Measurements from ENCODE around the gene LDLRAD3.
A peak's percentile ranks its signal among the peaks of the same experiment; 100 is the strongest.
"Not testable (repeated sequence)": the region's sequence is repeated elsewhere in the genome, so short reads cannot be mapped to it uniquely, and the experiment has no call there.

The LDLRAD3 gene

GRCh38 chr11:35943713-35944502 is at the start of gene LDLRAD3:
Gene LDLRAD3 (plus strand): TSS chr11:35944062. CDS start chr11:35944099, 37 bp downstream.
- DNase-seq, result peak; percentile 76 to 80

- no peak for DNase-seq
These were observed 46.8 kb upstream of the LDLRAD3 start for GRCh38 chr11:35897019-35897418.

GRCh38 chr11:35902961-35903360 is 40.9 kb upstream of the LDLRAD3 start:
- DNase-seq, result no peak

DNA sequence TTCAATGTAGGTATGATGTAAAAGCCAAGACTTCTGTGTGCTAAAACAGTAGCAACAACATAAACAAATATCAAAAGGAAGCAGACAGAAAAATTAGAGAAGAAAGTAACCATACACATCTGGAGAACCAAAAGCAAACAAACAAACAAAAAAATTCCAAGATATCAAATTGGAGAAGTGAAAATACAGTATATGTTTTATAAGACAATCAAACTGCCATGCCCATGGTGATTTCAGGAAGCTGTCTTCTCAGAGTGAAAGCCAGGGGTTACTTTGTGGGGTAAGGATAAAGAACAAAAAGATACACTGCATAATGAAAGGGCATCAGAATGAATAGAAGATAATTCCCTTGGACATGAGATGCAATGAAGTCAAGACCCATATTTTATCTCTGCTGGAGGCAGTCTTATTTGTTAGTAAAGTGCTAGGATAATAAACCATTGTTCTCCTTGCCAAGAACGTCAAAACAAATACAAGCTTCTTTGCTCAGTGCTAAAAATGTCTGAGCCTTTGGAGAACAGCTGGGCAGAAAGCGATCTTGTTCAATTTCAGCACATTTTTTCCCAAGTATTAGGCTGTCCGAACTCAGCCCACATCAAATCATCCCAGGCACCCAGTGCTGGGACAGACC is 38.1 kb upstream of the LDLRAD3 start:
- no peak for DNase-seq

- no peak for DNase-seq
These were observed 37.6 kb upstream of the LDLRAD3 start for GRCh38 chr11:35906277-35906661.

DNA sequence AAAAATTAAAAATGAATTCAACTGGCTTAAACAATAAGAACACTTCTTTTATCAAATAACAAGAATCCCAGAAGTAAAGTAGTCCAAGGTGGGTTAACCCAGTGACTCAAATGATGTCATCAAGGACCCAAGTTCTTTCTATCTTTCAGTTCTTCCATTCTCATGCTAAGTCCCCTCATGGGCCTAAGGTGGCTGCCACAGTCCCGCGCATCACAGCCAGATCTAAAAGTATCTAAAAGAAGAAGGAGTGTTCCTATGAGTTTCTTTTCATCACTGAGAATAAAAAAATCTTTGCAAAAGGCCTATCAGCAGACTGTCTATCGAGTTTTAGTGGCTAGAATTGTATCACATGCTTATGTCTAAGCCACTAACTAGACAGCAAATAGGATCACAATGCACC is 37.2 kb upstream of the LDLRAD3 start:
- no peak for DNase-seq

GRCh38 chr11:35907648-35908431 is 36.0 kb upstream of the LDLRAD3 start:
- peak; percentile 16 to 22 for DNase-seq

DNA sequence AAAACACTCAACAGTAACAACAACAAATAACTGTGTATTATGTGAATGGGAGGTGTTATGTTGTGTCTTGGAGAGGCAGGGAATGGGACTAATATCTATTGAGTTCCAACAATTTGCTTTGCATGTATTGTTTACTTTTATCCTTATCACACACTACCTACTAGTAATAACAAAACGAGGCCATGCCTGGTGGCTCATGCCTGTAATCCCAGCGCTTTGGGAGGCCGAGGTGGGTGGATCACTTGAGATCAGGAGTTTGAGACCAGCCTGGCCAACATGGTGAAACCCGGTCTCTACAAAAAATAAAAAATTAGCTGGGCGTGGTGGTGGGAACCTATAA is 35.5 kb upstream of the LDLRAD3 start:
- not testable (repeated sequence) for DNase-seq

GRCh38 chr11:35909511-35910265 is 34.2 kb upstream of the LDLRAD3 start:
- no peak for DNase-seq

DNA sequence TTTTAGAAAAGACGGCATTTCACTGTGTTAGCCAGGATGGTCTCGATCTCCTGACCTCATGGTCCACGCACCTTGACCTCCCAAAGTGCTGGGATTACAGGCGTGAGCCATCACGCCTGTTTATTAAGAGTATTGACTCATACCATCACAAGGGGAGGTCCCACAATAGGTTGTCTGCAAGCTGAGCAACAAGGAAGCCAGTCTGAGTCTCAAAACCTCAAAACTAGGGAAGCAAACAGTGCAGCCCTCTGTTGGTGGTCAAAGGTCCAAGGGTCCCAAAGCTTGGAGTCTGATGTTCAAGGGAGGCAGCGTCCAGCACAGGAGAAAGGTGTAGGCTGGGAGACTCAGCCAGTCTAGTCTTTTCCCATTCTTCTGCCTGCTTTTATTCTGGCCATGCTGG is 32.8 kb upstream of the LDLRAD3 start:
- no peak for DNase-seq

- DNase-seq, result no peak
These were observed 32.2 kb upstream of the LDLRAD3 start for GRCh38 chr11:35911616-35912165.

GRCh38 chr11:35912436-35912835 is 31.4 kb upstream of the LDLRAD3 start:
- DNase-seq, result not testable (repeated sequence)

- no peak for DNase-seq
These were observed 30.8 kb upstream of the LDLRAD3 start for GRCh38 chr11:35912883-35913624.

DNA sequence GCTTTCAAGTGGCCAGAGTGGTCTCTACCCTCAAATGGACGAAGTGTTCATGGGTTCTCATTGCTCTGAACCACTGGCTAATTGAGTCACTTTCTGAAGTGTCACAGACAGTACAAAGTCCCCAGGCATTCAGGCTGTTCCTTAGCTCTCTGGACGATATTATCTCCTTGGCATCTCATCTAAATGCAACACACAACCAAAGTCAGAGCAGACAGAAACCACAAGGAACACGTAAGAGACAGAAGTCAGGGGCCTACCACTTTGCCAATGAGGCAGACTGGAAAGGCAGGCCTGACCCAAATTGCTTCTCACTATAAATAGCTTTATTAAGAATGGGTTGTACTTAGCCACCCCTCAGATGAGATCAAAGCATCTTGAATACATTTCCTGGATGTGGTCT is 29.0 kb upstream of the LDLRAD3 start:
- no peak for DNase-seq

DNA sequence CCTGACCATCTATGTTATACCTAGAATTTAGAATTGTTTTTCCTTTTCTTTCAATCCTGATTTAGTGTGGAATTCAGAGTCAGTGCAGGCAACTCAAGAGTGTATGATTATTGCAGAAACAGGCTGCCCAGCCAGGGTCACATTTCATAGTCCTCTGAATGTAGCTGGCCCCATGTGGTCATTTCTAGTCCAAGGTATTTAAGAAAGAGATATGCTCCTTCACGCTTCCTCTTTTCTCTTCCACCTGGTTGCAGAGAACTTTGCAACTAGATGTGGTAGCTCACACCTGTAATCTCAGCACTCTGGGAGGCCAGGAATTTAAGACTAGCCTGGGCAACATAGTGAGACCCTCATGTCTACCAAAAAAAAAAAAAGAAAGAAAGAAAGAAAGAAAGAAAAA is 27.6 kb upstream of the LDLRAD3 start:
- no peak for DNase-seq

GRCh38 chr11:35917676-35918075 is 26.2 kb upstream of the LDLRAD3 start:
- no peak for DNase-seq

DNA sequence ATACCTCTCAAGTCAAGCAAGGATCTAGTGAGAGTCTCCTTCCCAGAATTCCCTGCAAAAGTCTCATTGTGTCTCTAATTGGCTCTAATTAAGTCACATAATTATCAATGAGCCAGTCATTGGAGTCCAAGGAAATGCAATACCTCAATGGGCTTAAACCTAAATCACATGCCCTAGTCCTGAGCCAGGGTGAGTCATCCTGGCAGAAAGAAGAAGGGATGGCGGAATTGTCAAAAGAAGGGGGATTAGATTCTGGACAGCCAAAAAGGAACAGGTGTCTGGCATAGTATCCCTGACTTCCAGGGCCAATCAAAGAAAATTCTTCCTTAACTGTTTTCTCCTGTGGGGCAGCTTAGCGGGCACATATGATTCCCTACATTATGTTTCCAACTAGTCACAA is 25.1 kb upstream of the LDLRAD3 start:
- no peak for DNase-seq

DNA sequence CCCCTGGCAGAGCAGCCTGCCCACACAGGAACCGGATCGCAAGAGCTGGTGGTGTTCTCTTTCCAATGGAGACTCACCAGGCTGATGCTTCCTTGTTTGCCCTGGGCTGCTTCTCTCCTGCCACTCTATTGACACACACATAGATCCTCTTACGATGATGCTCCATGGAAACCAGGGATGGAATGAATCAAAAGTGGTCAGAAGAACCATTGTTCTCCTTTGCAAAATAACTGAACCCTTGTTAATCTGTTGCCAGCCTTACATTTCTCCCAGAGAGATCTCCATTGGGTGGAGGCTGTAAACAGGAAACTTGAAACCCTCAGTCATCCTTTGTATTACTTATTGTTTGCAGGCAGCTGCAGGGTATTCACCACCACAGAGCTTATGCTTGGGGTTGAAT is 24.6 kb upstream of the LDLRAD3 start:
- DNase-seq, result no peak

- no peak for DNase-seq
These were observed 20.4 kb upstream of the LDLRAD3 start for GRCh38 chr11:35923452-35923851.

DNA sequence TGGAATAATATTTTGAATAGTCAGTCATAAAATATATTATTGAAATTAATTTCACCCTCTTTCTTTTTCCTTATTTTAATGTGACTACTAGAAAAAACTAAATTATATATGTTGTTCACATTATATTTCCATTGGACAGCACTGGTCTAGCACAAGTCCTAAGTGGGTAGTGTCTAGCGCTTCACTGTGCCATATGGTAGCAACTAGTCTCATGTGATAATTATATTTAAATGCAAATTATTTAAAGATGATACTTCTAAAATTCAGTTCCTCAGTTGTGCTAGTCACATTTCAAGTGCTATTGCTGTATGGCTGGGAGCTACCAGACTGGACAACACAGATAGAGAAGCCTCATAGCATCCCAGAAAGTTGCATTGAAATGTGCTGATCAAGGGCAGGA is 19.1 kb upstream of the LDLRAD3 start:
- no peak for DNase-seq

- DNase-seq, result no peak
These were observed 16.8 kb upstream of the LDLRAD3 start for GRCh38 chr11:35927104-35927503.

DNA sequence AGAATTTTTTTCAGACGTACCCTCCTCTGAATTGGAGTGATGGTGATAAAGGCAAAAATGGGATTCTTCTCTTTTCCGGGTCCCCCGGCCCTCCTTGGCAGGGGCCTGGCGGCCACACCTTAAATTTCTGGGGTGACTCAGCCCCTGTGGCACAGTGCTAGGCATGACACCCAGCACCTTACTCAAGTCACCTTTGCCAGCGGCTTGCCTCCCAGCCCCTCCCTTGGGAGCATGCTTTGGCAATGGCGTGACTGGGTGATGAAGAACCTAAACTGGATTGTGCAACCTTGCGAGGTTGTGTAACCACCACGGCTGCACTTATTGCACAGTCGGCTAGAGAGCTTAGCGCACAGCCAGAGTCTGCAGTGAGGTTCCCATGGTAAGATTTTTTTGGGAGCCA is 16.2 kb upstream of the LDLRAD3 start:
- DNase-seq, result peak; percentile 11 to 33

All from Kasumi-1 (cell line).